Hepatocyte (in vitro differentiated cells): ENCODE data around the gene NDRG3.

Source experiments
- EZH2 ChIP-seq: fragments of 200-600 bp; sonication (generic); IDR thresholded peaks from 2 replicates; pipeline ENCODE4 v1.6.1; 2016; ENCODE audit warnings: antibody characterized with exemption, mild to moderate bottlenecking, borderline replicate concordance
- EZH2phosphoT487 ChIP-seq: fragments of 200-600 bp; sonication (generic); IDR thresholded peaks from one replicate; pipeline ENCODE4 v1.6.1; 2018; ENCODE audit warnings: antibody characterized with exemption, mild to moderate bottlenecking, low read depth, moderate library complexity; ENCODE audit not compliant: unreplicated experiment, severe bottlenecking
- TF ChIP-seq, protein P1 (sequence below): fragments of 200-600 bp; sonication (generic); IDR thresholded peaks from 2 replicates; pipeline ENCODE4 v1.5.1; 2016; ENCODE audit warnings: antibody characterized with exemption, mild to moderate bottlenecking; ENCODE audit not compliant: poor library complexity

- TF ChIP-seq, protein P1, sequence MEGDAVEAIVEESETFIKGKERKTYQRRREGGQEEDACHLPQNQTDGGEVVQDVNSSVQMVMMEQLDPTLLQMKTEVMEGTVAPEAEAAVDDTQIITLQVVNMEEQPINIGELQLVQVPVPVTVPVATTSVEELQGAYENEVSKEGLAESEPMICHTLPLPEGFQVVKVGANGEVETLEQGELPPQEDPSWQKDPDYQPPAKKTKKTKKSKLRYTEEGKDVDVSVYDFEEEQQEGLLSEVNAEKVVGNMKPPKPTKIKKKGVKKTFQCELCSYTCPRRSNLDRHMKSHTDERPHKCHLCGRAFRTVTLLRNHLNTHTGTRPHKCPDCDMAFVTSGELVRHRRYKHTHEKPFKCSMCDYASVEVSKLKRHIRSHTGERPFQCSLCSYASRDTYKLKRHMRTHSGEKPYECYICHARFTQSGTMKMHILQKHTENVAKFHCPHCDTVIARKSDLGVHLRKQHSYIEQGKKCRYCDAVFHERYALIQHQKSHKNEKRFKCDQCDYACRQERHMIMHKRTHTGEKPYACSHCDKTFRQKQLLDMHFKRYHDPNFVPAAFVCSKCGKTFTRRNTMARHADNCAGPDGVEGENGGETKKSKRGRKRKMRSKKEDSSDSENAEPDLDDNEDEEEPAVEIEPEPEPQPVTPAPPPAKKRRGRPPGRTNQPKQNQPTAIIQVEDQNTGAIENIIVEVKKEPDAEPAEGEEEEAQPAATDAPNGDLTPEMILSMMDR, result no peak
- TF ChIP-seq EZH2 (no peak), EZH2phosphoT487 (no peak)
Observed at GRCh38 chr20:36604952-36605398, 140.9 kb downstream of the NDRG3 start.
